ENCODE measurements around the gene RNASE7.

The RNASE7 gene

GRCh38 chr14:21071225-21072030, 29.3 kb downstream of the RNASE7 start:
- Histone ChIP-seq H3K36me3 (peaks cover 10% of the 10 kb centered on the region), H3K4me1 (peaks cover 20% of the 10 kb centered on the region), H3K27me3 (peaks cover 12% of the 10 kb centered on the region), H3K4me3 (ENCODE audit: low read depth, low read length) (peak overlapping the region; percentile 84), H3K9me3 (no peaks in the 10 kb centered on the region)
- DNase-seq: peak; percentile 93
- TF ChIP-seq, protein P1, sequence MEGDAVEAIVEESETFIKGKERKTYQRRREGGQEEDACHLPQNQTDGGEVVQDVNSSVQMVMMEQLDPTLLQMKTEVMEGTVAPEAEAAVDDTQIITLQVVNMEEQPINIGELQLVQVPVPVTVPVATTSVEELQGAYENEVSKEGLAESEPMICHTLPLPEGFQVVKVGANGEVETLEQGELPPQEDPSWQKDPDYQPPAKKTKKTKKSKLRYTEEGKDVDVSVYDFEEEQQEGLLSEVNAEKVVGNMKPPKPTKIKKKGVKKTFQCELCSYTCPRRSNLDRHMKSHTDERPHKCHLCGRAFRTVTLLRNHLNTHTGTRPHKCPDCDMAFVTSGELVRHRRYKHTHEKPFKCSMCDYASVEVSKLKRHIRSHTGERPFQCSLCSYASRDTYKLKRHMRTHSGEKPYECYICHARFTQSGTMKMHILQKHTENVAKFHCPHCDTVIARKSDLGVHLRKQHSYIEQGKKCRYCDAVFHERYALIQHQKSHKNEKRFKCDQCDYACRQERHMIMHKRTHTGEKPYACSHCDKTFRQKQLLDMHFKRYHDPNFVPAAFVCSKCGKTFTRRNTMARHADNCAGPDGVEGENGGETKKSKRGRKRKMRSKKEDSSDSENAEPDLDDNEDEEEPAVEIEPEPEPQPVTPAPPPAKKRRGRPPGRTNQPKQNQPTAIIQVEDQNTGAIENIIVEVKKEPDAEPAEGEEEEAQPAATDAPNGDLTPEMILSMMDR (IDR thresholded peaks at IDR 0.05; ENCODE audit: low read depth, low read length): no peak

DNA sequence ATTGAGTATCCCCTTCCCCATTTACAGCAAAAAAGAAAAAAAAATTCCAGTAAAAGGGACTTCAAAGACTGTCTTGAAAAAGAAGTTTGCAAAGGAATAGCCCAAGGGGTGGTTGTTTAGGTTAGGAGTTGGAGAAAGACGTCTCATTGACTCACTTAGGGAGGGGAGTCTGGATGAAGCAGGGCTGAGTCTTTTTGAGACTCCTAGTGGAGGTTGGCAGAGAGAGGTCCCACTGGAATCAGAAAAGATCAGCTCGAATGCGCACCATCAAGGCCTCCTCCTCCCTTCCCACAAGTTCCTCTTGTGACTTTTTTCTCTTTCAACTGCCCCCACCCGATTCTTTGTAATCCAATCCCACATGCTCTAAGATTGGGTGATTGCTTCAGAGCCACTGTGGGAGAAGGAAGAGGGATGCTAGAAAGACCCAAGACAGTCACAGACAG, 29.9 kb downstream of the RNASE7 start:
- peaks cover 13% of the 10 kb centered on the region for H3K36me3 ChIP-seq
- no peaks in the 10 kb centered on the region for H3K9me3 ChIP-seq
- peaks cover 12% of the 10 kb centered on the region for H3K27me3 ChIP-seq
- DNase-seq: no peak
- H3K4me1 ChIP-seq: peaks cover 21% of the 10 kb centered on the region
- H3K4me3 ChIP-seq (ENCODE audit: low read depth, low read length): peak overlapping the region; percentile 84
- TF ChIP-seq, protein P1 (IDR thresholded peaks at IDR 0.05; ENCODE audit: low read depth, low read length): no peak

- no peaks in the 10 kb centered on the region for H3K9me3 ChIP-seq
- H3K36me3 ChIP-seq: peaks cover 14% of the 10 kb centered on the region
- TF ChIP-seq, protein P1 (IDR thresholded peaks at IDR 0.05; ENCODE audit: low read depth, low read length): no peak
- H3K4me1 ChIP-seq: peaks cover 21% of the 10 kb centered on the region
- DNase-seq: no peak
- H3K27me3 ChIP-seq: peaks cover 12% of the 10 kb centered on the region
- H3K4me3 ChIP-seq (ENCODE audit: low read depth, low read length): no peak overlapping the region
These were observed 30.7 kb downstream of the RNASE7 start for GRCh38 chr14:21072781-21073339.

- Histone ChIP-seq H3K4me1 (peaks cover 21% of the 10 kb centered on the region), H3K36me3 (peaks cover 16% of the 10 kb centered on the region), H3K27me3 (peaks cover 9% of the 10 kb centered on the region), H3K9me3 (no peaks in the 10 kb centered on the region), H3K4me3 (ENCODE audit: low read depth, low read length) (no peak overlapping the region)
- TF ChIP-seq, protein P1 (IDR thresholded peaks at IDR 0.05; ENCODE audit: low read depth, low read length): no peak
- no peak for DNase-seq
These were observed 31.8 kb downstream of the RNASE7 start for GRCh38 chr14:21073921-21074320.

DNA sequence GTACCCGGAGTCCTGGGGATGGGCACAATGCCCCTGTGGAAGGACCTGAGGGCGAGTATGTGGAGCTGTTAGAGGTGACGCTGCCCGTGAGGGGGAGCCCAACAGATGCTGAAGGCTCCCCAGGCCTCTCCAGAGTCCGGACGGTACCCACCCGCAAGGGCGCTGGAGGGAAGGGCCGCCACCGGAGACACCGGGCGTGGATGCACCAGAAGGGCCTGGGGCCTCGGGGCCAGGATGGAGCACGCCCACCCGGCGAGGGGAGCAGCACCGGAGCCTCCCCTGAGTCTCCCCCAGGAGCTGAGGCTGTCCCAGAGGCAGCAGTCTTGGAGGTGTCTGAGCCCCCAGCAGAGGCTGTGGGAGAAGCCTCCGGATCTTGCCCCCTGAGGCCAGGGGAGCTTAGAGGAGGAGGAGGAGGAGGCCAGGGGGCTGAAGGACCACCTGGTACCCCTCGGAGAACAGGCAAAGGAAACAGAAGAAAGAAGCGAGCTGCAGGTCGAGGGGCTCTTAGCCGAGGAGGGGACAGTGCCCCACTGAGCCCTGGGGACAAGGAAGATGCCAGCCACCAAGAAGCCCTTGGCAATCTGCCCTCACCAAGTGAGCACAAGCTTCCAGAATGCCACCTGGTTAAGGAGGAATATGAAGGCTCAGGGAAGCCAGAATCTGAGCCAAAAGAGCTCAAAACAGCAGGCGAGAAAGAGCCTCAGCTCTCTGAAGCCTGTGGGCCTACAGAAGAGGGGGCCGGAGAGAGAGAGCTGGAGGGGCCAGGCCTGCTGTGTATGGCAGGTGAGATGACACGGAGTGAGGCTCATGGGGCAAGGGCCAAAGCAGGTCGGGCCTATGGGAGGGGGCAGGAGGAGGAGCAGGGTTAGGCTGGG, 32.5 kb downstream of the RNASE7 start:
- Histone ChIP-seq H3K27me3 (peaks cover 2% of the 10 kb centered on the region), H3K36me3 (peaks cover 16% of the 10 kb centered on the region), H3K4me1 (peaks cover 15% of the 10 kb centered on the region), H3K9me3 (no peaks in the 10 kb centered on the region), H3K4me3 (ENCODE audit: low read depth, low read length) (no peak overlapping the region)
- TF ChIP-seq, protein P1 (IDR thresholded peaks at IDR 0.05; ENCODE audit: low read depth, low read length): no peak
- DNase-seq: no peak
